ENCODE data around the gene GPR158. TPM values are rescaled to one million over a fixed set of nuclear protein-coding genes. Genes with fewer than 3 reads are reported as not detected.

Gene GPR158
- total RNA-seq, 2 donors from 2014 or later: 0.09 to 0.29 TPM

GRCh38 chr10:25393621-25394020, 218.8 kb downstream of the GPR158 start:
- Mint-ChIP-seq H3K9me3 (peaks cover 30% of the 10 kb centered on the region), H3K4me3 (no peak overlapping the region), H3K36me3 (ENCODE audit: low read depth) (peaks cover 11% of the 10 kb centered on the region), H3K27ac (no peak overlapping the region), H3K4me1 (peaks cover 3% of the 10 kb centered on the region), H3K27me3 (ENCODE audit: insufficient read depth) (no peaks in the 10 kb centered on the region)
- Histone ChIP-seq H3K4me1 (ENCODE audit: control insufficient read depth, insufficient read depth, low read length) (no peaks in the 10 kb centered on the region), H3K4me3 (ENCODE audit: low read length) (no peak overlapping the region), H3K36me3 (ENCODE audit: control insufficient read depth, insufficient read depth, low read length) (no peaks in the 10 kb centered on the region), H3K27ac (ENCODE audit: low read depth, low read length) (no peak overlapping the region), H3K27me3 (ENCODE audit: control insufficient read depth, insufficient read depth, low read length, poor library complexity, severe bottlenecking) (no peaks in the 10 kb centered on the region), H3K9ac (ENCODE audit: extremely low read depth, low read length, poor library complexity, severe bottlenecking) (no peak overlapping the region), H3K9me3 (ENCODE audit: control insufficient read depth, low read length) (peaks cover 27% of the 10 kb centered on the region)
- TF ChIP-seq CTCF (conservative IDR thresholded peaks at IDR 0.05): no peak
- 78 to 89% methylated on average over 2 of the region's 2 CpGs for WGBS, 2 experiments (ENCODE audit: insufficient coverage in 1 of 2, insufficient read length in 1 of 2)
- no peak for DNase-seq

DNA sequence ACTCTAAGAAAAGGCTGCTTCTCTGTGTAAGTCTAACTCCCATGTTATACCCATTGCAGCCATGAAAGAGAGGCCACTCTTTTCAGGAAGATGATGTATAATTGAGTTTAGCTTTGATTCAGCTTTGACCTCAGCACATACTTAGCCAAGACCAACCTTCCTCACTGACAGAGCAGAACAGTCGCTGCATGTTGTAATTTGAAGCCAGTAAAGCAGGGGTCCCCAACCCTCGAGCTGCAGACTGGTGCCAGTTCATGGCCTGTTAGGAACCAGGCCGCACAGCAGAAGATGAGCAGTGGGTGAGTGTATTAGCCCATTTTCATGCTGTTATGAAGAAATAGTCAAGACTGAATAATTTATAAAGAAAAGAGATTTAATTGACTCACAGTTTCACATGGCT, 223.9 kb downstream of the GPR158 start:
- Mint-ChIP-seq H3K4me1 (peaks cover 4% of the 10 kb centered on the region), H3K27me3 (ENCODE audit: insufficient read depth) (no peaks in the 10 kb centered on the region), H3K27ac (no peak overlapping the region), H3K36me3 (ENCODE audit: low read depth) (no peaks in the 10 kb centered on the region), H3K9me3 (no peaks in the 10 kb centered on the region), H3K4me3 (no peak overlapping the region)
- Histone ChIP-seq H3K27ac (ENCODE audit: low read depth, low read length) (no peak overlapping the region), H3K9ac (ENCODE audit: extremely low read depth, low read length, poor library complexity, severe bottlenecking) (no peak overlapping the region), H3K4me1 (ENCODE audit: control insufficient read depth, insufficient read depth, low read length) (no peaks in the 10 kb centered on the region), H3K27me3 (ENCODE audit: control insufficient read depth, insufficient read depth, low read length, poor library complexity, severe bottlenecking) (no peaks in the 10 kb centered on the region), H3K9me3 (ENCODE audit: control insufficient read depth, low read length) (no peaks in the 10 kb centered on the region), H3K4me3 (ENCODE audit: low read length) (no peak overlapping the region), H3K36me3 (ENCODE audit: control insufficient read depth, insufficient read depth, low read length) (no peaks in the 10 kb centered on the region)
- WGBS, 2 experiments (ENCODE audit: insufficient coverage in 1 of 2, insufficient read length in 1 of 2): 73 to 84% methylated on average over 3 of the region's 3 CpGs
- no peak for TF ChIP-seq CTCF (conservative IDR thresholded peaks at IDR 0.05)
- DNase-seq: no peak

DNA sequence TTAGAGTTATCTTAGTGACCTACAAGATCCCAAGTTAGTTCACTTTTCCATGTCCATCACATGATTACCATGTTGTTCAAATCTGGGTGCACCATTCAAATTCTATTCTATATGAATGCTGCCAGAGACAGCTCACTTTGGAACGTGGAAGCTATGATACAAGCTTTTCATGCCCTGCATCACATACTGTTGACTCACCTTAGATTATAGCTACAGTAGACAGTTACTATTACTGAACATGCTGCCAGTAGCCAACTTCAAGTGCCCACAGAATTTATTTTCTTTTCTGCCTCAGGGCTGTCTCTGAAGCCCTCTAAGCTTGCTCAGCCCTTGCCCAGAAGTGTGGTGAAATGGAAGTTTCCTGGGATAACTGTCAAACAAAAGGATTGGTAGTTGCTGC, 231.1 kb downstream of the GPR158 start:
- H3K27ac Mint-ChIP-seq: no peak overlapping the region
- Histone ChIP-seq H3K4me1 (ENCODE audit: control insufficient read depth, insufficient read depth, low read length) (no peaks in the 10 kb centered on the region), H3K36me3 (ENCODE audit: control insufficient read depth, insufficient read depth, low read length) (no peaks in the 10 kb centered on the region), H3K9me3 (ENCODE audit: control insufficient read depth, low read length) (no peaks in the 10 kb centered on the region), H3K4me3 (ENCODE audit: low read length) (no peak overlapping the region), H3K27ac (ENCODE audit: low read depth, low read length) (no peak overlapping the region), H3K9ac (ENCODE audit: extremely low read depth, low read length, poor library complexity, severe bottlenecking) (no peak overlapping the region), H3K27me3 (ENCODE audit: control insufficient read depth, insufficient read depth, low read length, poor library complexity, severe bottlenecking) (no peaks in the 10 kb centered on the region)
- H3K36me3 Mint-ChIP-seq (ENCODE audit: low read depth): no peaks in the 10 kb centered on the region
- H3K9me3 Mint-ChIP-seq: no peaks in the 10 kb centered on the region
- H3K4me3 Mint-ChIP-seq: no peak overlapping the region
- DNase-seq: no peak
- WGBS, 2 experiments (ENCODE audit: insufficient coverage in 1 of 2, insufficient read length in 1 of 2): 88 to 98% methylated on average over 1 of the region's 1 CpG
- no peaks in the 10 kb centered on the region for H3K27me3 Mint-ChIP-seq (ENCODE audit: insufficient read depth)
- no peaks in the 10 kb centered on the region for H3K4me1 Mint-ChIP-seq
- no peak for TF ChIP-seq CTCF (conservative IDR thresholded peaks at IDR 0.05)
